HG03457 (cell line): ENCODE results near the gene MAPK13.
"Not testable (repeated sequence)": the region's sequence is repeated elsewhere in the genome, so short reads cannot be mapped to it uniquely, and the experiment has no call there.

Experiments used
- ATAC-seq: cut with Tn5 transposase; IDR thresholded peaks from one replicate; pipeline ENCODE4 v1.9.1; 2021; ENCODE audit warnings: moderate number of reproducible peaks; ENCODE audit not compliant: unreplicated experiment

MAPK13 gene

DNA sequence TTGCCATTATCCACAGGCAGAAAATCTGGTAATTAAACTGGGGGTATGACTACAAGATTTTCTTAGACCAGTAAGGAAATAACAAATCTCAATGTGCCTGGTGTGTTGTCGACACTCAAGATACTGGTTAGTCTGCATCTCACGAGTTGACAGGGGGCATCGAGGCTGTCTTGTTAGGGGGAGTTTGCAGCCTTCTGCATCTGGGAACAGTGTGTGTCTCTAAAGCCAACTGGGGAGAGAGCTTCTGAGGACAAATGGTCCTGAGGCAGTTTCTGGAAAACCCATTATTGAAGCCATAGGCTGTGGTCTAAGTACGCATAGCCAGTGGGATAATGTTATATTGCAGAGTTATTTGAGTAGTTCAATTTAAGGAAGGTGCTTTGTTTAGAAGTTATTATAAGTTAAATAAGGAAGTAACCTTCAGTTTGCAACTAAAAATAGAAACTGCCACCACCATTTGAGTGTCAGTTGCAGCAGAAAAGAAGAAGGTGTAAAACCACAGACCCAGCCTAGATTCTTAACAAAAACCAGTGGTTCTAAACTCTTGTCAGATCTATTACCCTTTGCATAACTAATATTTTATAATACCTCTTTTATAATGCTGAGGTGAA is 15.4 kb upstream of the MAPK13 start:
- no peak for ATAC-seq

DNA sequence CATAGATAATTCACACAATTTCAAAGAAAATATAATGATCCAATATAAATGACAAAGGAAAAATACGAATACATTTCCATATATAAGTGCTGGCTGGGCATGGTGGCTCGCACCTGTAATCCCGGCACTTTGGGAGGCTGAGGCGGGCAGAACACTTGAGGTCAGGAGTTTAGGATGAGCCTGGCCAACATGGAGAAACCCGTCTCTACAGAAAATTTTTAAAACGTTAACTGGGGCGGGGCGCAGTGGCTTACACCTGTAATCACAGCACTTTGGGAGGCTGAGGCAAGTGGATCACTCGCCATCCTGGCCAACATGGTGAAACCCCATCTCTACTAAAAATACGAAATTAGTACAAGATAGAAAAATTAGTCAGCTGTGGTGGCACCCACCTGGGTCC is 14.9 kb upstream of the MAPK13 start:
- no peak for ATAC-seq

GRCh38 chr6:36116066-36116864 is 14.0 kb upstream of the MAPK13 start:
- ATAC-seq = no peak

GRCh38 chr6:36116943-36117342 is 13.4 kb upstream of the MAPK13 start:
- no peak for ATAC-seq

DNA sequence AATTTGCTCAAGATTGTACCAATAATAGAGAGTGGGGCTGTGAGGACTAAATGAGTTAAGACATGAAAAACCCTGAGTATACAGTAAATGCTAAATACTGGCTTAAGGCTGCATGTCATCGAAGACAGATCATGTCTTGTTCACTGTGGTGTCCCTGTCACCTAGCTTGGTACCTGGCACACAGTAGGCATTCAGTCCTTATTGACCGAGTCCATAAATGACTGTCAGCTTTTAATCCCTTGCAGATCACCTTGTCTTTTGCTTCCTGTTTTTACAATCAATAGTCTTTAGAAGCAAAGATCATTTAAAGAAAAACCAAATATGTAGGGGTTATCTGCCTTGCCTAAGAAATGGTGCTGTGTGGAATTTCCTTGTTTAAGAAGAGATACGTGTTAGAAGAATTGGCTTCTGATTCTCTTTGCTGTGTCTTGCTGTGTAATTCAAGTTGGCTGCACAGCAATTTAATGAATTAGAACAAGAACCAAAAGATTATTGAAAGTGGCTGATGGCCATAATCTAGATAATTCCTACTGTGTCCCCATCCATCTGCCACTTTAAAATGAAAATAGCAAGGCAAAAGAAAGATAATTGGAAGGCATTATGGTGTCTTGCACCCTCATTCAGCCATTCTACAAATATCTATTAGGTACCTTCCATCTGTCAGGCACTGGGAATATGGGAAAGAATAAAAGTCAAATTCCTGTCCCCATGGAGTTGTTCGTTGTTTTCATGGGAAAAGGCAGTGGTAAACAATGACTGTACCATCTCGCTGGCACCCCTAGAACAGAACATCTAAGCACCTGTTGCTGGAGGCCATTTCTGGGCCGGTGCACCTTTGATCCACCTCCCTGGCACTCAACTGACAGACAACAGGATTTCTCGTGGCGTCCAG is 12.4 kb upstream of the MAPK13 start:
- no peak for ATAC-seq

DNA sequence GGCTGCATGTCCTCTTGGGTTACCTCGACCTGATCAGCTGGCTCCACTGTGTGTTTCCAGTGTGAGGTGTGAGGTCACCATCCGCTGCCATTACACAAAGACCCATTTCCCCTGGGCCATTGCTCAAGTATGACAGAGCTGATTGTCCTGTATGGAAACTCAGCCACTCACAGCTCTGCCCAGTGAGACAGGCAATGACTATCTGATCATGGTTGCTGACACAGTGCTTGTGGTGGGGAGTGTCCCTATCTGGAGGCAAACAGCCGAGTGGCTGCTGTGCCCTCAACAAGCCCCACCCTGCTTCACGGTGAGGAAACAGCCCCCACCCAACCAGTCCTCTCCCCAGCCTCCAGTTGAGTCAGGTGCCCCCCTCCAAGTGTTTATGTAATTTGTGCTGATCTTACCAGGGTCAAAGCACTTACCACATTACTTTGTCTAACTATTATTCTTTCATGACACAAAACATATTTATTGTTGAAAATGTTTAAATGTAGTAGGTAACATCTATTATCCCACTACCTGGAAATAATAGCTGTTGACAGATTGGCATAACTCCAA is 11.7 kb upstream of the MAPK13 start:
- no peak for ATAC-seq

DNA sequence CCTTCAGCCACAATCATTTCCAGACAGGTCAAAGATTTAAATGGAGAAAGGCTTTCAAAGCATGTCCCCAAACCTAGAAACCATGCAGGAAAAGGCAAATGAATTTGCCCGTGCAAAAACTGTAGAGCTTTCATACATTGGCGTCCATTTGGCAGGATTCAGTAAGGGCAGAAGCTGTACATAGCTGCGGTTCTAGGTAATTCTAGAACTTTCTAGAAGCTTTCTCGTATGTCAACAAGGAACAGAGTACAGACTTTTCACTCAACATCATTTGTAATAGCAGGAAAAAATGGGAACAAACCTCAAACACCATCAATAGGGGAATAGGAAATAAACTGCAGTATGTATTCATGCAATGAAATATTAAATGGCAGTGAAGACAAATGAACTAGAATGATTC is 11.1 kb upstream of the MAPK13 start:
- ATAC-seq = no peak

GRCh38 chr6:36120018-36120417 is 10.3 kb upstream of the MAPK13 start:
- no peak for ATAC-seq

DNA sequence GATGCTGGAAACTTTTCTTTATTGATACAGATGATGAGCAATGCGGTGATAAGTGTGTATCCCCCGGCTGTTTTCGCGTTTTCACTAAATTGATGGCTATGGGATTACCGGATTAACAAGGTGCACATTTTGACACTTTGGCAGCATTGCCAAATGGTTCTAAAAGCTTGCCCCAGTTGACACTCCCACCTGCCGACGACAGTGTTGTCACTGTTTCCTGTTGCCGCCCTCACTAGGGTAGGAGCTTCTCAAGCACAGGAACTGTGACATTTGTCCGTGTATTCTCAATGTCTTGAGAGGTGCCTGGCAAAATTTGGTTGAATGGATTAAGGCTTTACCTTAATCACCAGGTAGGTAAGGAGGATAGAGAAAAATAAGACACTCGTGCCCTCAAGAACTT is 9.8 kb upstream of the MAPK13 start:
- ATAC-seq = no peak

GRCh38 chr6:36120979-36121786 is 9.1 kb upstream of the MAPK13 start:
- ATAC-seq = no peak

DNA sequence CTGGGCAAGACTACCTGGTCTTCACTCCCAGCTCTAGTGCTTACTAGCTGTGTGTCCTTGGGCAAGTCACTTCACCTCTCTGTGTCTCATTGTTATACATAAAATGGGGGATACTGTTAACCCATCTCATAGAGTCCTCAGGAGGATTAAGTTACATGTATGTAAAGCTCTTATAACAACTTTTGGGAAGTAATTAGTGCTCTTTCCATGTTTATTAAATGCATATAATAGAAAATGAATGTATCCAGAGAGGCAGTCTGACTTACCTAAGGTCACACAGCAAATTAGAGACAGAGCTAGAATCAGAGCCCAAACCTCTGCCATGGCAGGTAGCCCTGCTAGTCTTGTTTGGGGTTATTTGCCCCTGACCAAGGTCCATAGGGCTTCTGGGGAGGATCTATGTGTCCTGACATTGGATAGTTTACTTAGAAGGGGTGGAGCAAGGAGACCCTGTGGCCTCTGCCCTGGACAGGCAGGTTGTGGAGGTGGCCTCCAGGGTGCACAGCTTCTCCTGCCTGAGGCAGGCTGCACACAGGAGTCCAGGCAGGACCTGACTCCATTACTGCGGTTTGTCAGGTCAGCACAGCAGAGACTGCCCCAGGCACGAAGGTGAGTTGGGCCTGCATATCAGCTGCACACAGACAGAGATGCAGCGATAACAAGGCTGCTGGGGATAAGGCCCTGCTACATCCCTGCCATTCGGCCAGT is 8.4 kb upstream of the MAPK13 start:
- no peak for ATAC-seq

DNA sequence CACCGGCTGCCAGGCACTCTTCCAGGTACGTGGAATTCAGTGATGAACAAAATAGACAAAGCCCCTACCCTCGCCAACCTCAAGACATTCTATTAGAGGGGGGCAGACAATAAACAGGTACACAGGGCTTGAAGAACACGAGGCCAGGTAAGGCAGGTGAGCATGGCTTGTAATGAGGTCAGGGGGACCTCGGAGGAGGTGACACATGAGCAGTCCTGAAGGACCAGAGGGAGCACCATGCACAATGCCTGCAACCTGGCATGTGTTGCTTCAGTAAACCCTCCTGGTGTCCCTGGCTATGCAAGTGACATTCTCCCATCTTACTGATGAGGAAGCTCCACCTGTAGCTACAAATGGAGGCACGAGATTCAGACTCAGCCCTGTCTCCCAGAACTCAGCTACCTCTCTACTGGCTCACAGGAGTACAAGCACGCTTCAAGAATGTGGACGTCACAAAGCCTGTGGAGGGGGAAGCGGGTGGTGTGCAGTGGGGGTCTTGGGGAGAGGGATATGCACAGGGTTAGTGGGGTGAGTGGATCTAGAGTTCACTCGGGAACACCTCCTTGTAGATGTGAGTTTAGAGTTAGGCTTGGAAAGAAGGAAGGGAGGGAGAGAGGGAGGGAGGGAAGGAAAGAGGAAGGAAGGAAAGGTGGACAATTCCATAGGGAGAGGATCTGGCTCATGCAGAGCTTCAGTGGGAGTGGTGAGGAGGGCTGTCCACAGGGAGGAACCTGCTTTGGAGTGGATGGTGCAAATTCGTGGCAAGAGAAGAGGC is 7.6 kb upstream of the MAPK13 start:
- ATAC-seq = no peak

DNA sequence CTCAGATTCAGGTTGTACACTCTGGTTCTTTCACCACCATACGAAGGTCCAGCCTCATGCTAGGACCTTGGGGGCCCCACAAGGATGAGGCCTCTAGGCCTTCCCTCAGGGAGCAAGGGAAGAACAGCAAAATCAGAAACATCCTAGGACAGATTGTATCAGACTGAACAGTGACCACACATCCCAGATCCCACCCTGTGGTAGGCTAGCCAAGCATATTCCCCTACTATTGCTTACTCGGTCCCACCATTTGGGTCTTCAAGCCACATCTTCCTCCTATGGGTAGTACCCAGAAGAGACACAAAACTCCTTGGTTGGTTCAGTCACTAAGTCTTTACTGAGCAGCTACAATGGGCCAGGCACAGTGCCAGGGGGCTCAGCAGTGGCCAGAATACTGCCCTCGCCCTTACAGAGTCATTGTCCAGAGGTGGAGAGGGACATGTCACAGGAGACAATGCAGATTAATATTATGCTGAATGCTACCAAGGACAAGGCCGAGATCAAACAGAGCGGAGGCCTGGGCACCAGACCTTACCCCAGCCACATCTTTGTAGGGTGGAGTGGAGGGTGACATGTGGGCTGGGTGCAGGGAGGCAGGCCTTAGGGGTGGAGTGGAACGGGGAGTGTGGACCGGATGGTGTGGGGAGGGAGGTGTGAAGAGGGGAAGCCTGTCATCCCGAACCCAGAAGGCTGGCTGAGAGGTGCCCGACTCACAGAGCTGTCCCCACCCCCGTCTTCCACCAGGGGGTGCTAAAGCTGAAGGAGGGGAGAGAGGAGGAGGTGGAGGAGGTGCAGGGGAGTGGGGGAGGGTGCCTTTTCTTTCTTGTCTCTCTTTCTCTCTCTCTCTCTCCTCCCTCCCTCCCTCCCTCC is 6.8 kb upstream of the MAPK13 start:
- no peak for ATAC-seq

DNA sequence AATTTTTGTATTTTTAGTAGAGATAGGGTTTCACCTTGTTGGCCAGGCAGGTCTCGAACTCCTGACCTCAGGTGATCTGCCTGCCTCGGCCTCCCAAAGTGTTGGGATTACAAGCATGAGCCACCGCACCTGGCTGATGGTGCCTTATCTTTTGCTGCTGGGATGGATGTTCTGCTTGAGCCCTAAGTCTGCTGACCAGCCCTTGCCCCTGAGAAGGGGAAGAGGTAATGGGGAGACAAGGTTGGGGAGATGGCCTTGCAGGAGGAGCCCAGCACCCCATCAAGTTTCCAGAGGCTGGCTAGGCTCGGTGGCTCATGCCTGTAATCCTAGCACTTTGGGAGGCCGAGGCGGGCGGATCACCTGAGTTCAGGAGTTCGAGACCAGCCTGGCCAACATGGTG is 6.0 kb upstream of the MAPK13 start:
- not testable (repeated sequence) for ATAC-seq

DNA sequence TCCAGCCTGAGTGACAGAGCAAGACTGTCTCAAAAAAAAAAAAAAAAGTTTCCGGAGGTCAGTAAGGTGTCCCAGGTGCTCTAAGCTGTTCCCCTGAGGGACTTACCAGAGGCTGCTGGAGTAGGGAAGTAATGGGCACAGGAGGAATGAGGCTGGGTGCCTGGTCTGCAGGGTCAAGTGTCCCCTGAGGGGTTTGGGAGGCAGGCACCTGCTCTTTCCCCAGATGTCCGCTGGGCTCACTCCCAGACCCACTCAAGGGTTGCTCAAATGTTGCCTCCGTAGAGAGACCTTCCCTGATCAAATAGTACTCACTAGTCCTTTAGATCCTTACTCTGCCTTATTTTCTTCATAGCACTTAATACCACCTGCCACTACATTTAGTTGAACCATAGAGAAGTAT is 5.4 kb upstream of the MAPK13 start:
- no peak for ATAC-seq

GRCh38 chr6:36125575-36125974 is 4.7 kb upstream of the MAPK13 start:
- no peak for ATAC-seq

- ATAC-seq = no peak
Observed at GRCh38 chr6:36126121-36126520, 4.2 kb upstream of the MAPK13 start.
